Stimulated activated CD8-positive, alpha-beta memory T cell treated with anti-CD3 and anti-CD28 coated beads, Interleukin-4, amount 100 ng/mL, for 4 hours (primary cell): ENCODE data around the gene GNPAT.

Experiments used
- DNase-seq, 2 donors: peaks; one replicate each; pipeline ENCODE4 v3.0.0-alpha.2; 2020; ENCODE audit warnings: low read depth in 2 of 2, low spot score in 1 of 2

GNPAT gene

DNA sequence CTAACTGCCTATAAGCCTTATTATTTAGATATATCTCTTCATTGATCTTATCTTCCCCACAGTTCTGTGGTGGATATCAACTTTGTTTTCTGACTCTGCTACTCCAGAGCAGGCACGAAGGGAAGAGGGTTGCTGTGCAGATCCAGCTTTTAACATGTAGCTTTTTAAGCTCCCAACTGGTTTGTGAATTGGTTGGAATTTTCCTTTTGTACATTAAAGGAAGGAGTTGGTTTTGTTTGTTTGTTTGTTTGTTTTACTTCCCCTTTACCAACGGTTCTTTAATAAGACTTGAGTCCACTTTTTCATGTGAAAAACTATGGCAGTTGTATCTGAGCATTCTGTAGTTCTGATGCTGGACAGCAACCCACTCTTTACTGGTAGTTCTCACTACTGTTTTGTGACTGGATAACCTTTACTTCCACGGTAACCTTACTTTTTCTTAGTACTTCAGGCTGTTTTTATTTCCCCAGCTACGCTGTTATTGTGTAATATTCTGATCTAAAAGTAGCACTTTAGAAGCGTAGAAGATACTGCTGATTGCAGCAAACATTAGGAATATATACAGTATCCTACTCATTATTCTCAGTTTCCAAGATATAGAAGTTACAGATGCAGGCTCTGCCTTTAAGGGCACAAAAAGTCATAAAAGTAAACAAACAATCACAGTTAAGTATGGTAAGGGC lies 1.6 kb downstream of the GNPAT start:
- DNase-seq = no peak

DNA sequence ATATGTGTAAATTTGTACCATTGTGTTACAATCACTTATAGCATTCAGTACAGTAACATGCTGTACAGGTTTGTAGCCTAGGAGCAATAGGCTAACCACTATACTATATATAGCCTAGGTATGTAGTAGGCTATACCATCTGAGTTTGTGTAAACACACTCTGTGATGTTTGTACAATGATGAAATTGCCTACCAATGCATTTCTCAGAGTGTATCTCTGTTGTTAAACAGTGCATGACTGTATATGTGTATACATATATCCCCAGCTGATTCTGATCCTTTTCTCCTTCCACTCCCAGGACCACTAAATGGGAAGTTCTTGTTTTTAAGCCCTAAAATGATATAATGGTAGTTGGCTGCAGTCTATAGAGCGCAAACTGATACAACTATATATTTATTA lies 7.8 kb downstream of the GNPAT start:
- DNase-seq = no peak

DNA sequence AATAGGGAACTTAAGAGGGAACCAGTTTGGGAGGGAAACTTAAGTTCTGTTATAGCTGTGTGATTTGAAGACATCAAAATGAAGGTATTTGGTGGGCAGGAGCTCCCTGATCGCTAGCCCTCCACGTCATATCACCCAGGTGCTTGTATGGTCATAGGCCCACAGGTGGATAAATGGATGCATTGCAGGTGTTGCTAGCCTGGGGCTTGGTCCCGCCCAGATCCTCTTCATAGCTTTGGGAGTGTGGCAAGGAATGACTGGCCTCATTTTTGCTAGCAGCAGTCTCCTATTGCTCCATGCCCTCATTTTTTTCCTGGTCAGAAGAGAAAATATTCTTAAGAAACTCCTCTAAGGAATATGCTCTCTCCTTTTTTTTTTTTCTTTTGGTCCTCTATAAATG lies 11.3 kb downstream of the GNPAT start:
- DNase-seq = no peak

DNA sequence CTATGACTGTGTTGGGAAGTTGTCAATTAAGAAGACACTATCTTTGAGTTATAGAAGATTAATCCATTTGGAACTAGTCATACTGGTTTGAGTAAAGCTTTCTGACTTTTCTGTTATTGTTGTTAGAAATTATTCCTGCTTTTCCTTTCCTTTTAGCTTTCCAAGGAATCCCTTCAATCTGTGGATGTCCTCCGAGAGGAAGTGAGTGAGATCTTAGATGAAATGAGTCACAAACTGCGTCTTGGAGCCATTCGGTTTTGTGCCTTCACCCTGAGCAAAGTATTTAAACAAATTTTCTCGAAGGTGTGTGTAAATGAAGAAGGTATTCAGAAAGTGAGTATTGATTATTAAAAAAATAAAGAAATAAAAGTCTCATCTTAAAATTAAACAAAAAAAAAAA lies 19.3 kb downstream of the GNPAT start:
- no peak for DNase-seq

DNA sequence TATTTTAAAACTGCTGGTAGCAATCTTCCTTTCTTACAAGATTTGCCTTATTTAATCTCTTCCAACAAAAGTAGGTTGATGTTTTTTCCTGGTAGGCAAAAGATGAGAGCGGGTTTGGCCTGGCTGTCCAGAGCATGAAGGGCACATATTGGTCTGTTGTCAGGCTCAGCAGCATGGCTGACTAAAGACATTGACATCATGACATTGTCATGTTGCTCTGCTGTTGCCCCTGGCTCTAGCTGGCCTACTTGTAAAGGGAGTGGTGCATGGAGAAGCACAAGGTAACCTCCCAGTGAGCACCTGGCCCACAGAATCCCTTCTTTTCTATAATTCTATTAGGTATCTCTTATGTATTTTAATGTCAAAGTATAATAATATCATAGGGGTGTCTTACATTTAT lies 23.6 kb downstream of the GNPAT start:
- DNase-seq = no peak

DNA sequence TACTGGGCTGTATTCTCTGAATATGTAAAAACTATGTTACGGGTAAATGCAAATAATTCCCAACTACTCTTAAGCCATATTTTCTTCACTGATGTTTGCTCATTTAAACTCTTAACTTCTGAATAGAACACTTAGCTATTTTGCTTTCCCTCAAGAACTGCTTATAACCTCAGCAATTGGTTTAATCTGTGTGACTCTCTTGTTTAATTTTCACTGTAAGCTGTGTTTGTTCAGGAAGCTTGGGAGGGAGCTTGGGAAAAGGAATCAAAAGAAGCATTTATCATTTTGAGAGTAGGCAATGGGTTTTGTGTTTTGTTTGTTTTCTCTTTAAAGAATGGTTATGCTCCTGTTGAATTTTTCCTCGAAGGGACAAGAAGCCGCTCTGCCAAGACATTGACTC lies 24.4 kb downstream of the GNPAT start:
- DNase-seq = no peak

DNA sequence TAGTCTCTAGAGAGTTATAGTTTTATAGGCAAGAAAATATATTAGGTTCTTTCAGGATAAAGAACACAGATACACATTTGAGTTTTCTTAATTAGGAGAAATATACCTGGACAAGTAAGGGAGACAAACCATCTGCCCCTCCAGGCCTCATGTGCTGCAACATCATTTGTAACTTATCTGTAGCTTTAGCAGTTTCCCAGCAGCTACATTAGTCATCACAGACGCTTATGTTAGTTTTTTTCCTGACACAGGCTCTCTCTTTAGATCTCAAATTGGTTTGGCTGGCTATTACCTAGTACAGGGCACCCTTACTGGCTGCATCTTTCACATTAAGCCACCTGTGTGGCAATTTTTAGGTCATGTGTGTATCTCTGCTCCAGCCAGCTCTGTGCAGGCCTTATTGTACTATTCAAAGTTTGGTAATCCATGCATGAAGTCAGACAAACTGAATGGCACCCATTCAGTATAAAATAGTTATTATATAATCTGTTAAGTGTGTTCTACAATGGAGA lies 25.9 kb downstream of the GNPAT start:
- no peak for DNase-seq

DNA sequence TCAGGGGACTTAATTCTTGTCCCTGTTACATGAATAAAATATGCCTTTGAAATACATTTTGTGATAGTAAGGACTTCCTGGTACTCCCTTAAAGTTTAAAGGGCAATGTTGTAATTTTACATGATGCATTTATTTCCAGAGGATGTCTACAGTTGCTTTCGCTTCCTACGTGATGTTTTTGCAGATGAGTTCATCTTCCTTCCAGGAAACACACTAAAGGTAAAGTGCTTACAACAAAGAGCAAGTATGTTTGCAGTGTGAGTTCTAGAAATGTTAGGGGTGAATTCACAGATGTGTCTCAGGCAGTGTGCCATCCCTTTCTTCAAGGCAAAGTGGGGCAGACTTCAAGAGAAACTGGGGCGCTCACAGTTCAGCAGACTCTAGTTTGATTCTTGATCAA lies 31.2 kb downstream of the GNPAT start:
- DNase-seq = no peak

DNA sequence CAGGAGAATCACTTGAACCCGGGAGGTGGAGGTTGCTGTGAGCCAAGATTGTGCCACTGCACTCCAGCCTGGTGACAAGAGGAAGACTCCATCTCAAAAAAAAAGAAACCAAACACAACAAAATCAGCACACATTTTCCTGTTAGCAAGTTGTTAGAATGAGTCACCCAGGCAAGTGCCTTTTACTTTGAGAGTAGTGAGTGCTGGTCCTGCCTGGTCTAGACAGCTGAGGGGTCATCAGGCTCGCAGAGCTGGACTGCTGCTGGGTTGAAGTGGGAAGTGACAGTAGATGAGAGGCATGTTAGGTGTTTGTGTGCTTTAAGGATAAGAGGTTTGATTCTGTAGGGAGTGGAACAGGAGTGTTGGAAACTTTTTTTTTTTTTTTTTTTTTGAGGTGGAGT lies 31.9 kb downstream of the GNPAT start:
- no peak for DNase-seq

DNA sequence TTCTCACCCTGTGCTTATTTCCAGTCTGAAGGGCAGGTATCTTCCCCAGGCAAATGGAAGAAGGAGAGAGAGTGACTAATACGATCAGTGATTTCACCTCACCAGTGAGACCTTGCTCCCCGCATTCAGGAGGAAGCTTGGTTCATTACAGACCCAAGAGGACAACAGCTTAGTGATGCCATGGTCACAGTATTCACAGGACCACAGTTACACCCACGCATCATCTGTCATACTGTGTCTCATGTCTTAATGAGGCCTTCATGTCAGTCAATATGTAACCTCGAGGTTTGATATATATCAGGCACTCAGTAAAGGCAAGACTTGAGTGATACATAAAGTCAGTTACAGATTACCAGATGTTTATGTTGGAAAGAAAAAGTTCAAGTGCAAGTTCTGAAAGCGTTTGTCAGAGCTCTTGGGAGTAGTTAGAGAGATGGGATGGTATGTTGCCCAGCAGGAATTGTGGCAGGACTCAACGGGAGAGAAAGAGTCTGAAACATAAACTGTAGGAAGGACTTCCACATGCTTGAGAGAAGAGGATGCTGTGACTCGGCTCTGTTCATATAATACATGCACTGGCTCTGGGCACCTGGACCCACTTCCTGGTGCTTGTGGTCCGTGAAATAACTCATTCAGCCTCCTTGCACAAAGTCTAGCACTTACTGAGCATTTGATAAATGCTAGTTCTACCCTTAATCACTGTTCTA lies 33.3 kb downstream of the GNPAT start:
- DNase-seq = no peak

DNA sequence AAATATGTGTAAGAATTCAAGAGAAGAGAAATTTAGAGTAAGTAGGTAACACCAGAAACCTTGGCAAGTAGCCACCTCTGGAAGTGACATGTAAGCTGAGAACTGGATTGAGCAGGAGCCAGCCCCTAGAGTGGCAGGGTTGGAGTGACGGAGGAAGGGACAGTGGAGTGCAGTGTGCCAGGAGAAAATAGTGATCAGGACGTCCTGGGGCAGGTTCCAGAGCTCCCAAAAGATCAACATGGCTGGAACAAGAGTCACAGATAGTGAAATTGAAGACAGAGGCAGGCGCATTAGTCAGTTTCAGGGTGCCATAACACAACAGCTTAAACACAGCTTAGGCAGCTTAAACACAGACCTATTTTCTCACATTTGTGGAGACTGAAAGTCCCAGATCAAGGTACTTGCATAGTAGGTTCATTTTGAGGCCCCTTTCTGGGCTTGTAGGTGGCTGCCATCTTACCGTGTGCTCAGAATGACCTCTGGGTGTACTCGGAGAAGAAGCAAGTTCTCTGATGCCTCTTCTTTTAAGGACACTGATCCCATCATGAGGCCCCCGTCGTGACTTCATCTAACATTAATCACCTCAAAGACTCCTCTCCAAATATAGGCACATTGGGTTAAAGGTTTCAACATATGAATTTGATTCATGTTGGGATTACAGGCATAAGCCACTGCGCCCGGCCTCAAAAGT lies 37.2 kb downstream of the GNPAT start:
- DNase-seq = no peak

DNA sequence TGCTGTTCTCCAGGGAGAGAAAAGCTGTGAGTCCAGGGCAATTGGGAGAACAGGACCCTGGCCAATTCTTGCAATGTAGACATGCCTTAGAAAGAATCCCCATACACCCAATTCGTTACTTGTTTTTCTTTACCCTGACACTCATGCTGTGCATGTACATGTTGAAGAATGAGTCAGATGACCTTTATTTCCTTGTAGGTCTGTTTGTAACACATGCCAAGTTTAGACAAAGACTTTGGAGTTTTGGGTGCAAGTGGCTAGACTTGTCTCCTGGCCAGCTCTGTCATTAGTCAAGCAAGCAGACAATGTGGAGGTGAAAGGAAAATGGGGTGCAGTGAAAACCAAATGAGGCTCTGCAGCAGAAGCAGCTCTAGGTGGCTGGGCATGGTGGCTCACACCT lies 38.1 kb downstream of the GNPAT start:
- DNase-seq = no peak

DNA sequence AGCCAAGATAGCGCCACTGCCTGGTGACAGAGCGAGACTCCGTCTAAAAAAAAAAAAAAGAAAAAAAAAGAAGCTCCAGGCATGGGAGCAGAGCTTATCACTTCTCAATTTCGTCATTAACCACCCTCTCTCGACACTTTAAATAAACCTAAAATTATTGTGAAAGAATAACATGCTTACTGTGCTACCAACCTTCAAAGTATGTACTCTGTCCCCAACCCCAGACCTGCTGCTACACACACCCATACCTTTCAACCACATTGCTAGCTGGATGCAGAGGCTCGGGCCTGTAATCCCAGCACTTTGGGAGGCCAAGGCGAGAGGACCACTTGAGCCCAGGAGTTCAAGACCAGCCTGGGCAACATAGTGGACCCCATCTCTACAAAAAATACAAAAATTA lies 38.7 kb downstream of the GNPAT start:
- DNase-seq = no peak

DNA sequence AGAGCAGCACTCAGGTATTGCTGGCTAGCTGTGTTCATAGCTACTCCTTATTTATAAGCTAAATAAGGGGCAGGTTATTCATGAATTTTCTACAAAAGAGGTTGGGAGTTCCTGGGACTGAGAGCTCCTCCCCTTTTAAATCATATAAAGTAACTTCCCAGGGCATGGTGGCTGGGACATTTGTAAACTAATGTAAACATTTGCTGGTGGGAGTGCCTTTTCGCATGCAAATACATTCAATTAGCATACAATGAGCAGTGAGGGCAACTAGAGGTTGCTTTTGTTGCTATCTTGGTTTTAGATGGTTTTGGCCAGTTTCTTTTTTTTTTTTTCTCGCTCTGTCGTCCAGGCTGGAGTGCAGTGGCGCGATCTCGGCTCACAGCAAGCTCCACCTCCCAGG lies 43.4 kb downstream of the GNPAT start:
- no peak for DNase-seq

DNA sequence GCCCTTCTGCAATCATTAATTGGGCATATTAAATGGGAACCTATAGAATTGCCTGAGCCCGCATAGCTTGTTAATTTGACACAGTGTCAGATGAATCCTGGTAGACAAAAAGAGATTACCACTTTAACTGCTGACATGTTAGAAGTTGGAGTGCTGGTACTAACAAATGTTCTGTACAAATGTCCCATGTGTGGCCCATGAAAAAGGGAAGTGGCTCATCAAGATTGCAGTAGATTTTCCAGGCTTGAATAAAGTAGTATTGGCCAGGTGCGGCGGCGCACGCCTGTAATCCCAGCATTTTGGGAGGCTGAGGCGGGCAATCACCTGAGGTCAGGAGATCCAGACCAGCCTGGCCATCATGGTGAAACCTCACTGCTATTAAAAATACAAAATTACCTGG lies 45.6 kb downstream of the GNPAT start:
- DNase-seq = no peak

DNA sequence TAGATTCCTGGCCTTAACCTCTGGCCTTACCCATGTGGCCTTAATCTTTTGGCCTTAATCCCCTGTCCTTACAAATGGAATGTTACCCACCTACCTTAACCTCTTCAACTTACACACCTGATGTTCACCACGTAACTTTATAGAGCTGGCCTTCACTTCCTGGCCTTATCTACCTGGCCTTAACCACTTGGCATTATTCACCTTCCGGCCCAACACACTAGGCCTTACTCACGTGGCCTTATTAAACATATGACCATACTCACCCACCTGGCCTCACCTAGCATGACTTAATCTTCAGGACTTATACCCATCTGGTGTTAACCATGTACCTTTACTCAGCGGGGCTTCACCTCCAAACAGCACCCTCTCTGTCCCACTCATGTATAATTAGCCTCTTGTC lies 54.9 kb downstream of the GNPAT start:
- no peak for DNase-seq

DNA sequence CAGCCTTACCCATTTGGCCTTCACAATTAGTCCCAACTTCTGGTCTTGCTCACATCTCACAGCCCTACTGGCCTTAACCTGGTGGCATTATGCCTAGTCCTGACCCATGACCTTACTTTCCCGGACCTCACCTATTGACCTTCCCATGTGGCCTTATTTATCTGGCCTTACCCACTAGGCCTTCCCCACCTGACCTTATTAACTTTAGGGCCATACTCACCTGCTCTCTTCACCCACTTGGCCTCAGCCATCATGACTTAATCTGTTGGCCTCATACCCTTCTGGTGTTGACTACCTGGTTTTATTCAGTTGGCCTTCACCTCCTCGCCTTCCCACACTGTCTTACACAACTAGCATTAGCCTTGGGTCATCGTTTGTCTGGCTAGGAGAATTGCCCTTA lies 61.0 kb downstream of the GNPAT start:
- no peak for DNase-seq

DNA sequence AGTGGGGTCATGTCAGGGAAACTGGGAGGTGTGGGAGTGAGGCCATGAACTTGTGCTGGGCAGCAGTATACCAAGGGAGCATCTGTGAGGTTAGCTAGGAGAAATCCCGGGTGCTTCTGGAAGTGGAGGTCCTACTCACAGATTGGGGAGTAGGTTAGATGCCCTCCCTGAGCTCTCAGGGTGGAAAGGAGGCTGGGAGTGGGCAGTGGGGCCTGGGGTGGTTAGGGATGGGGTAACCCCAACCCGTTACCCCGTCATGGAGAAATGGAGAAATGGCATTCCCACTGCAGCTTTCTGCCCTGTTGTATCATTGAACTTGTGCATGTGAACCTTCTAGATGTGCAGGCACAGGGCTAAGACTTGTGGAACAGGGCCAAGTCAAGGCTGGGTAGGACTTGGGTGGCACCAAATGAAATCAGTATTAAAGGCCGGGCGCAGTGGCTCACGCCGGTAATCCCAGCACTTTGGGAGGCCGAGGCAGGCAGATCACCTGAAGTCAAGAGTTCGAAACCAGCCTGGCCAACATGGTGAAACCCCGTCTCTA lies 69.5 kb downstream of the GNPAT start:
- DNase-seq = no peak

DNA sequence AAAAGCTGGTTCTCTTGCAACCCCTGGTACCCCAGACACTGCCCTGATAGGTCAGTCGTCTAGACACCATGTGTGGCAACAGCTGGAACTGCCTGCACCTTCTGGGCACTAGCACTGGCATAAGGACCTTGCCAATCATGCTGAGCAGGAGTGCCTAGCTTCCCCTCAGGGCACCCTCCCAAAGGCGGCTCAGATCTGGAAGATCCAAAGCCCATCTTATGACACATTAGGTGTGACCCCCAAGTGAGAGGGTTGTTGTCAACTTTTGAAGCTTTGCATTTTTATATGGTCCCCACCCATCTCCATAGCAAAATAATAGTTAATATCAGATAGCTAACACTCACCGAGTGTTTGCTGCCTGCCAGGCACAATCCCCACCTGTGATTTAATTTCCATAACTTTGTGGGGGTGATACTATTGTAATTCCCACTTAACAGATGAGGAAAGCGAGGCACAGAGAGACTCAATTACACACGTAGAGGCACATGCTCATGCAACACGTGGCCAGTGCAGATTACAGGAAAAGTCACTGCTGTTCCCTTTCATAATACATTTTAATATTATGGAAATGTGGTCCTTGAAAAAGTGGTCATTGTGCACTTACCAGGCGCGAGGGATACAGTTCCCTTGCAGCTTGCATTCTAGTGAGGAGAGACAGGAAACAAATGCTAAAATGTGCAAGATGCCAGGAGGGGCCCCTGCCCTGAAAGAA lies 70.9 kb downstream of the GNPAT start:
- no peak for DNase-seq

DNA sequence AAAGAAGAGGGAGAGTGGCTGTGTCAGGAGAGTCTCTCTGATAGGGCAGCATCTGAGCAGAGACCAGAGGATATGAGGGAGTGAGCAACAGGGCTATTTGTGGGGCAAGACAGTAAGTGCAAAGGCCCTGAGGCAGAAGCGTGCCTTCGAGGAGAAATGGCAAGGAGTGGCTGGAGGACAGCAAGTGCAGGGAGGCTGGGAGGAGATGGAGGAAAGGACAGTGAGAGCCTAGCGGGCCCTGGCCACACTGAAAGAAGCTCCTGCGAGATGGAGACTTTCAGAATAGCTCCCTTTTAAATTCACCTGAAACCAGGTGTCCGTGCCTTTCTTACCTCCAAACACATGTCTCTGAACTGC lies 71.4 kb downstream of the GNPAT start:
- no peak for DNase-seq

DNA sequence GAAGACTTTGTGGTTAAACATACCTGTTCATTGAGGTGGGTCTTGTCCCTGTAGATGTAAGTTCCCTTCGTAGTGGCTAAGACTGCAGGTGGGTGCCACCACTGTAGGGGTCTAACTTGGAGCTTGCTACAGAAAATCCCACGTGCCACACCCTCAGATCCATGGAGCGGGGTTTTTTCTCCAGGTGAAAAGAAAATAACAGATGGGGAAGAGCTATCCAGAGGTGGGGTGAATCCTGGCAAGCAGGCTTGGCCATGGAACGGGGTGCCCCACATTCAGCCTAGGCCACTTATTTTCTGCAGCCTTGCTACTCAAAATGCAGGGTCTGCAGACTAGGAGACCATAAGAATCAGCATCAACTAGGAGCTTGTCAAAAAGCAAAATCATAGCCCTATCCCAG lies 72.6 kb downstream of the GNPAT start:
- no peak for DNase-seq

DNA sequence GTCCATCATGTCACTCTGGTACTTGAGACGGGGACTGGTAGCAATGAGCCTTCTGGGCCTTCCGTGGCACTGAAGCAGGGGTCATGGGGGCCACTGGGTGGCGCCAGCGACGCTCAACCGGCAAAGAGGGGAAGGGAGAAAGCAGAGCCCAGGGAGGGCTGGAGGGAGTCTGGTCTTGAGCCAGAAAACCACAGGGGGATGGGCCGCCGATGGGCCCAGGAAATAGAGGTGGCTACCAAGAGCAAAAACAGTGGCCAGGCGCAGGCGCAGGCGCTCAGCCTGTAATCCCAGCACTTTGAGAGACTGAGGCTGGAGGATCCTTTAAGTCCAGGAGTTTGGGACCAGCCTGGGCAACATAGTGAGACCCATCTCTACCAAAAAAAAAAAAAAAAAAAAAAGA lies 74.9 kb downstream of the GNPAT start:
- no peak for DNase-seq
